H1 (cell line): ENCODE measurements around the gene TMEM178B. TPM values are rescaled to one million over a fixed set of nuclear protein-coding genes. Genes with fewer than 3 reads are reported as not detected.
A peak's percentile ranks its signal among the peaks of the same experiment; 100 is the strongest.

Source experiments
- CTCF ChIA-PET: fragments of 300-600 bp; sonication (Branson Sonifier 250); formaldehyde crosslinking; loops from one replicate; lab custom pipeline; 2021; ENCODE audit not compliant: partially characterized antibody; lab: Charles Lee
- POLR2A ChIA-PET: fragments of 300-600 bp; sonication (Branson Sonifier 250); formaldehyde crosslinking; loops from one replicate; lab custom pipeline; 2021; ENCODE audit warnings: inconsistent platforms; ENCODE audit not compliant: partially characterized antibody; lab: Charles Lee
- DNase-seq, 2 experiments: peaks; one replicate each; pipeline versions ENCODE4 v3.0.0 to v3.0.0-alpha.2; 2010 to 2022; ENCODE audit warnings: low spot score in 2 of 2, low read depth in 1 of 2, mixed read lengths in 1 of 2
- FAIRE-seq: peaks from 2 replicates; lab custom pipeline; 2011; peaks lifted over from hg19 to GRCh38; lab: Jason Lieb, UNC
- H2AFZ ChIP-seq: 2 replicates; pipeline ENCODE4 v1.8.1; 2012; ENCODE audit warnings: low read length, inconsistent platforms
- H2AK5ac ChIP-seq: 2 replicates; pipeline ENCODE4 v1.6.1; 2013; ENCODE audit warnings: low read depth, low read length
- H2BK120ac ChIP-seq: replicated peaks from 2 replicates; pipeline ENCODE3; 2013; ENCODE audit warnings: low read depth, low read length, inconsistent platforms
- H2BK12ac ChIP-seq: 2 replicates; pipeline ENCODE4 v1.6.1; 2013; ENCODE audit warnings: low read depth, low read length
- H2BK15ac ChIP-seq: 2 replicates; pipeline ENCODE4 v1.6.1; 2013; ENCODE audit warnings: low read length
- H2BK20ac ChIP-seq: 2 replicates; pipeline ENCODE4 v1.6.1; 2013; ENCODE audit warnings: low read length
- H2BK5ac ChIP-seq: 2 replicates; pipeline ENCODE4 v1.6.1; 2013; ENCODE audit warnings: low read depth, low read length
- H3K14ac ChIP-seq: 2 replicates; pipeline ENCODE4 v1.6.1; 2013; ENCODE audit warnings: inconsistent platforms; ENCODE audit not compliant: insufficient read length
- H3K18ac ChIP-seq: 2 replicates; pipeline ENCODE4 v1.6.1; 2013; ENCODE audit warnings: low read length; ENCODE audit errors: extremely low read depth
- H3K23ac ChIP-seq: 2 replicates; pipeline ENCODE4 v1.6.1; 2013; ENCODE audit warnings: inconsistent platforms; ENCODE audit not compliant: insufficient read length
- H3K23me2 ChIP-seq: 2 replicates; pipeline ENCODE4 v1.6.1; 2013; ENCODE audit warnings: low read depth, low read length
- H3K27ac ChIP-seq: 2 replicates; pipeline ENCODE4 v1.6.1; 2011; ENCODE audit warnings: low read depth, low read length, inconsistent platforms
- H3K27me3 ChIP-seq, 4 experiments: replicated peaks in 1 of 4; 1 replicate in 1 of 4; 2 replicates in 3 of 4; pipeline versions ENCODE4 v1.6.1 to v1.8.1; 2011 to 2013; ENCODE audit warnings: low read length in 3 of 4, mild to moderate bottlenecking in 3 of 4, inconsistent platforms in 2 of 4, mixed read lengths in 2 of 4, moderate library complexity in 1 of 4; ENCODE audit not compliant: control insufficient read depth in 3 of 4, insufficient read depth in 3 of 4; ENCODE audit errors: extremely low read depth in 1 of 4
- H3K36me3 ChIP-seq, 4 experiments: 2 replicates each; pipeline versions ENCODE4 v1.6.1 to v1.8.1; 2011 to 2013; ENCODE audit warnings: mild to moderate bottlenecking in 4 of 4, low read length in 3 of 4, moderate library complexity in 2 of 4, control low read depth in 1 of 4, inconsistent platforms in 1 of 4; ENCODE audit not compliant: insufficient read depth in 4 of 4, control insufficient read depth in 2 of 4
- H3K4ac ChIP-seq: replicated peaks from 2 replicates; pipeline ENCODE3; 2013; ENCODE audit warnings: low read length, low read depth, mixed read lengths, inconsistent platforms; ENCODE audit not compliant: insufficient read length
- H3K4me1 ChIP-seq, 4 experiments: replicated peaks in 1 of 4; 1 replicate in 1 of 4; 2 replicates in 3 of 4; pipeline versions ENCODE4 v1.6.1 to v1.8.1; 2011 to 2013; ENCODE audit warnings: low read length in 3 of 4, inconsistent platforms in 2 of 4, mixed read lengths in 1 of 4; ENCODE audit not compliant: insufficient read depth in 4 of 4, control insufficient read depth in 3 of 4
- H3K4me2 ChIP-seq, 2 experiments: 2 replicates each; pipeline versions ENCODE4 v1.6.1 to v1.8.1; 2011 to 2013; ENCODE audit warnings: low read depth in 2 of 2, low read length in 2 of 2, control low read depth in 1 of 2, inconsistent platforms in 1 of 2, mild to moderate bottlenecking in 1 of 2; ENCODE audit not compliant: insufficient read depth in 1 of 2
- H3K4me3 ChIP-seq, 4 experiments: fragments of 200-600, 300-600 bp in 1 of 4; sonication (generic), shearing (Covaris generic), sonication (Bioruptor Twin) in 1 of 4; 2 replicates each; pipeline versions ENCODE4 v1.5.1 to v1.8.1; 2011 to 2016; ENCODE audit warnings: low read length in 4 of 4, low read depth in 3 of 4, control low read depth in 2 of 4, inconsistent platforms in 2 of 4, mild to moderate bottlenecking in 2 of 4, mixed read lengths in 1 of 4, moderate library complexity in 1 of 4; ENCODE audit not compliant: insufficient read depth in 2 of 4; ENCODE audit errors: extremely low read depth in 1 of 4
- H3K56ac ChIP-seq: replicated peaks from 2 replicates; pipeline ENCODE3; 2013; ENCODE audit warnings: low read depth, mild to moderate bottlenecking, mixed read lengths, low read length, inconsistent platforms; ENCODE audit not compliant: insufficient read length
- H3K79me1 ChIP-seq: 2 replicates; pipeline ENCODE4 v1.6.1; 2013; ENCODE audit warnings: low read depth, low read length, control low read depth
- H3K79me2 ChIP-seq, 2 experiments: 2 replicates each; pipeline versions ENCODE4 v1.6.1 to v1.8.1; 2012 to 2013; ENCODE audit warnings: low read length in 2 of 2, mild to moderate bottlenecking in 2 of 2, inconsistent platforms in 1 of 2; ENCODE audit not compliant: insufficient read depth in 2 of 2, control insufficient read depth in 1 of 2
- H3K9ac ChIP-seq, 4 experiments: replicated peaks in 1 of 4; 1 replicate in 1 of 4; 2 replicates in 3 of 4; pipeline versions ENCODE4 v1.6.1 to v1.8.1; 2011 to 2013; ENCODE audit warnings: low read depth in 3 of 4, low read length in 3 of 4, control low read depth in 2 of 4, mild to moderate bottlenecking in 2 of 4, moderate library complexity in 2 of 4, inconsistent platforms in 1 of 4; ENCODE audit errors: extremely low read depth in 1 of 4
- H3K9me3 ChIP-seq, 2 experiments: 2 replicates each; pipeline versions ENCODE4 v1.6.1 to v1.8.1; 2012 to 2013; ENCODE audit warnings: mild to moderate bottlenecking in 2 of 2, moderate library complexity in 2 of 2, control low read depth in 1 of 2, inconsistent platforms in 1 of 2, low read depth in 1 of 2, low read length in 1 of 2, mixed read lengths in 1 of 2; ENCODE audit not compliant: insufficient read depth in 2 of 2
- H4K20me1 ChIP-seq, 2 experiments: replicated peaks in 1 of 2; 2 replicates each; pipeline versions ENCODE3 to v1.8.1; 2011 to 2013; ENCODE audit warnings: inconsistent platforms in 2 of 2, low read length in 2 of 2, mild to moderate bottlenecking in 1 of 2; ENCODE audit not compliant: insufficient read depth in 2 of 2, control insufficient read depth in 1 of 2
- H4K5ac ChIP-seq: 2 replicates; pipeline ENCODE4 v1.6.1; 2013; ENCODE audit warnings: low read length, low read depth, mixed read lengths, inconsistent platforms; ENCODE audit not compliant: insufficient read length
- H4K8ac ChIP-seq: 2 replicates; pipeline ENCODE4 v1.8.0; 2013; ENCODE audit warnings: mild to moderate bottlenecking, moderate library complexity, low read length, inconsistent platforms; ENCODE audit not compliant: insufficient read depth; ENCODE audit errors: extremely low read depth
- H4K91ac ChIP-seq: replicated peaks from 2 replicates; pipeline ENCODE3; 2013; ENCODE audit warnings: low read length, mixed read lengths, inconsistent platforms; ENCODE audit not compliant: insufficient read length
- CHD1 ChIP-seq: IDR thresholded peaks from 2 replicates; pipeline ENCODE4 v1.6.1; 2012; ENCODE audit warnings: low read depth, low read length, improper control_type of control experiment
- JUND ChIP-seq: IDR thresholded peaks from 2 replicates; pipeline ENCODE4 v1.6.1; 2011; ENCODE audit warnings: mild to moderate bottlenecking, improper control_type of control experiment, low read length
- NANOG ChIP-seq: IDR thresholded peaks from 2 replicates; pipeline ENCODE4 v1.6.1; 2011; ENCODE audit warnings: low read length, low read depth, mild to moderate bottlenecking, inconsistent platforms; ENCODE audit not compliant: insufficient read depth, poor library complexity, severe bottlenecking
- NRF1 ChIP-seq: IDR thresholded peaks from 2 replicates; pipeline ENCODE4 v1.6.1; 2011; ENCODE audit warnings: mild to moderate bottlenecking, low read depth, low read length, improper control_type of control experiment
- POU5F1 ChIP-seq: IDR thresholded peaks from 2 replicates; pipeline ENCODE4 v1.6.1; 2011; ENCODE audit warnings: low read depth, mild to moderate bottlenecking, low read length, moderate library complexity
- RNF2 ChIP-seq: fragments of 200-900, 300-1000 bp; sonication (generic); IDR thresholded peaks from 2 replicates; pipeline ENCODE4 v1.7.1; 2016; ENCODE audit warnings: borderline replicate concordance, low read depth, mild to moderate bottlenecking, antibody characterized with exemption, low read length; ENCODE audit not compliant: poor library complexity, severe bottlenecking; ENCODE audit errors: missing control alignments
- ZNF274 ChIP-seq: IDR thresholded peaks from 2 replicates; pipeline ENCODE4 v1.7.0; 2012; ENCODE audit warnings: low read length, borderline replicate concordance; ENCODE audit errors: extremely low read depth
- WGBS, 2 experiments: shearing (Covaris generic) in 1 of 2; methylation state at CpG; one replicate each; pipeline versions ENCODE4 v1.1.6 to v1.1.7; 2013 to 2015; ENCODE audit warnings: low lambda C conversion rate in 2 of 2, mixed read lengths in 2 of 2, inconsistent platforms in 1 of 2, low coverage in 1 of 2, missing lambda C conversion rate in 1 of 2; ENCODE audit not compliant: insufficient replicate concordance in 2 of 2, insufficient coverage in 1 of 2, insufficient read length in 1 of 2; ENCODE audit errors: extremely low coverage in 1 of 2, missing lambda C conversion rate in 1 of 2; 5-methylcytosine and 5-hydroxymethylcytosine counted together
- polyA plus RNA-seq, 7 experiments: library from polyadenylated mRNA; depleted of rRNA in 3 of 7; stranded (reverse) in 5 of 7; unstranded in 2 of 7; fragments of >200 nt in 5 of 7; fragments of 200-250 nt in 2 of 7; gene quantifications; 1 replicate in 5 of 7; 2 replicates in 1 of 7; 4 replicates in 1 of 7; pipeline versions ENCODE4 v1.2.1 to v1.2.3, GENCODE V29; 2011 to 2013; ENCODE audit warnings: missing spikeins in 2 of 7, mixed read lengths in 2 of 7
- total RNA-seq: library from RNA; stranded (reverse); fragmentation: NEBNext Ultra II Directional; extraction: Animal tissue kit (Norgen Biotek cat#: 25700); gene quantifications from 2 replicates; pipeline ENCODE4 v1.2.1, GENCODE V29; 2021
- TF ChIP-seq, protein P1 (sequence below): IDR thresholded peaks from 2 replicates; pipeline ENCODE4 v1.6.1; 2011; ENCODE audit warnings: low read length, improper control_type of control experiment
- TF ChIP-seq, protein P2 (sequence below): IDR thresholded peaks from 2 replicates; pipeline ENCODE4 v1.6.1; 2012; ENCODE audit warnings: inconsistent platforms
- TF ChIP-seq, protein P3 (sequence below): IDR thresholded peaks from 2 replicates; pipeline ENCODE4 v1.6.1; 2012; ENCODE audit warnings: low read length, inconsistent platforms

TMEM178B gene
- total and polyA plus RNA-seq, 2 of the 8 experiments (the other 6 are each of a cell fraction or from before 2014, with no cell fraction given) = 5.3 to 18.1 TPM

DNA sequence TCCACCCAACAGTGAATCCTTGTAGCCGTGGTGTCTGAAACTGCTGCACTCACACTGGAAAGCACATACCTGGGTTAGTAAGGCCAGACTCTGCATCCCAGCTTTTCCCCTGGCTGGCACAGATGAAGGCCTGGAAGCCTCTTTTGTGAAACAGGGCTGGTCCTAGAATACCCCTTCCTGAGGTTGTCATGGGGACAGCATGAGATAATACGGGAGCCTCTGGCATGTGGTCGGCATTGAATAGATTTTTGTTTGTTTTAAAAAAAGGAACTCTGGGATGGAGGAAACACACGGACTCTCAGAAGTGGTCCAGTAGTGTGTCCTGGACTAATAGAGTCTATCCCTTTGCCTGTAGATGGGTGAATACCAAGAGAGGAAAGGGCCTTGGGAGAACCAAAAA is 129.7 kb downstream of the TMEM178B start:
- Histone ChIP-seq H3K18ac (no peak overlapping the region), H3K23ac (no peak overlapping the region), H3K79me1 (no peaks in the 10 kb centered on the region; the same call in 1 of the 2 replicates), H4K8ac (no peak overlapping the region), H3K56ac (no peak overlapping the region), H3K27ac (no peak overlapping the region), H4K5ac (no peak overlapping the region), H3K9me3 (no peaks in the 10 kb centered on the region), H3K27me3 (no peaks in the 10 kb centered on the region), H2BK120ac (no peak overlapping the region), H3K4me3 (no peak overlapping the region), H3K23me2 (no peaks in the 10 kb centered on the region), H2AFZ (no peak overlapping the region), H3K79me2 (no peaks in the 10 kb centered on the region), H4K91ac (no peak overlapping the region), H2AK5ac (no peak overlapping the region), H3K9ac (no peak overlapping the region), H2BK15ac (0 out of 2 replicates have a peak overlapping the region, but pooled peaks have one; percentile 61), H3K36me3 (no peaks in the 10 kb centered on the region), H2BK5ac (no peak overlapping the region), H4K20me1 (no peaks in the 10 kb centered on the region), H3K4ac (no peak overlapping the region), H3K14ac (no peak overlapping the region), H2BK20ac (no peak overlapping the region), H3K4me2 (no peak overlapping the region), H3K4me1 (peaks cover 0 to 8% (median 4%) of the 10 kb centered on the region in 4 experiments; a peak in 6 of 7 replicates), H2BK12ac (no peak overlapping the region)
- 55% methylated on average over 4 of the region's 4 CpGs; no CpG with 5 or more reads in 1 of the 2 experiments for WGBS, 2 experiments
- DNase-seq (no peak), FAIRE-seq (no peak)
- ChIA-PET POLR2A (no interaction called here), CTCF (interaction anchor here (2.6 kb wide), 1 partner anchor 15 kb away, joined by 6 read pairs; no protein-coding TSS in a partner anchor)
- TF ChIP-seq POU5F1 (no peak), CHD1 (no peak), NANOG (no peak), JUND (no peak), NRF1 (no peak), ZNF274 (no peak), RNF2 (no peak)
- TF ChIP-seq, protein P1, sequence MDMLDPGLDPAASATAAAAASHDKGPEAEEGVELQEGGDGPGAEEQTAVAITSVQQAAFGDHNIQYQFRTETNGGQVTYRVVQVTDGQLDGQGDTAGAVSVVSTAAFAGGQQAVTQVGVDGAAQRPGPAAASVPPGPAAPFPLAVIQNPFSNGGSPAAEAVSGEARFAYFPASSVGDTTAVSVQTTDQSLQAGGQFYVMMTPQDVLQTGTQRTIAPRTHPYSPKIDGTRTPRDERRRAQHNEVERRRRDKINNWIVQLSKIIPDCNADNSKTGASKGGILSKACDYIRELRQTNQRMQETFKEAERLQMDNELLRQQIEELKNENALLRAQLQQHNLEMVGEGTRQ = no peak
- TF ChIP-seq, protein P2, sequence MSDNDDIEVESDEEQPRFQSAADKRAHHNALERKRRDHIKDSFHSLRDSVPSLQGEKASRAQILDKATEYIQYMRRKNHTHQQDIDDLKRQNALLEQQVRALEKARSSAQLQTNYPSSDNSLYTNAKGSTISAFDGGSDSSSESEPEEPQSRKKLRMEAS = no peak
- TF ChIP-seq, protein P3, sequence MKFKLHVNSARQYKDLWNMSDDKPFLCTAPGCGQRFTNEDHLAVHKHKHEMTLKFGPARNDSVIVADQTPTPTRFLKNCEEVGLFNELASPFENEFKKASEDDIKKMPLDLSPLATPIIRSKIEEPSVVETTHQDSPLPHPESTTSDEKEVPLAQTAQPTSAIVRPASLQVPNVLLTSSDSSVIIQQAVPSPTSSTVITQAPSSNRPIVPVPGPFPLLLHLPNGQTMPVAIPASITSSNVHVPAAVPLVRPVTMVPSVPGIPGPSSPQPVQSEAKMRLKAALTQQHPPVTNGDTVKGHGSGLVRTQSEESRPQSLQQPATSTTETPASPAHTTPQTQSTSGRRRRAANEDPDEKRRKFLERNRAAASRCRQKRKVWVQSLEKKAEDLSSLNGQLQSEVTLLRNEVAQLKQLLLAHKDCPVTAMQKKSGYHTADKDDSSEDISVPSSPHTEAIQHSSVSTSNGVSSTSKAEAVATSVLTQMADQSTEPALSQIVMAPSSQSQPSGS = no peak
